ENCODE data around the gene PREX1.

The PREX1 gene

GRCh38 chr20:48681873-48682426 lies 145.8 kb downstream of the PREX1 start:
- no peak for DNase-seq (ENCODE audit: extremely low read depth, insufficient read length)
- no peaks in the 10 kb centered on the region for H3K27me3 ChIP-seq (replicated peaks; ENCODE audit: control insufficient read depth, insufficient read depth, low read length)
- TF ChIP-seq CTCF (IDR thresholded peaks at IDR 0.05; ENCODE audit: insufficient read depth, low read length, poor library complexity, severe bottlenecking) = no peak
- H3K4me3 ChIP-seq (replicated peaks; ENCODE audit: low read depth, low read length) = no peak overlapping the region
- peaks cover 54% of the 10 kb centered on the region for H3K36me3 ChIP-seq (ENCODE audit: control insufficient read depth, insufficient read depth, low read length)

DNA sequence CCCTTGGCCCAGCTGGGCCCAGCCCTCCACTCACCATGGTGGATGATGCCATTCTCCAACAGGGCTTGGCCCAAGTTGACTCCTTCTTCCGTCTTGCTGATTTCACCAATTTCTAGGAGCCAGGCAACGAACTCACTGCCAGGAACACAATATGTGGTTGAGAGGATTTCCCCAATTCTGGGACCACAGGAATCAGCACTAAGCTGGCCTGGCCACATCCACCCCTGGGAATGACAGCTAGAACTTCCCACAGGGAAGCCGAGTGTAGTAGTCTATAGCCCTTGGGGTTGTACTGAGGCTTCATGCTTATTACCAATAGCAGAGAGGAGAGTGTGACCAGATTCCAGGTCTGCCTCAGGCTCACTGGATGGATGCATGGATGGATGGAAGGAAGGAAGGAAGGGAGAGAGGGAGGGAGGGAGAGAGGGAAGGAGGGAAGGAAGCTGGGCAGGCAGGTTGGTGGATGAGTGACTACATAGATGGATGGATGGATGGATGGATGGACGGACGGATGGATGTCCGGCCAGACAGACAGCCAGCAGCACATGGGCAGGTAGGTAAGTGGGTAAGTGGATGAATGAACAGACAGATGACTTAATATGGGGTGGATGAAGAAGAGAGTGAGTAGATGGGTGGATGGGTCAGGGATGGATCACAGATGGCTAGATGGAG lies 146.5 kb downstream of the PREX1 start:
- H3K27me3 ChIP-seq (replicated peaks; ENCODE audit: control insufficient read depth, insufficient read depth, low read length) = no peaks in the 10 kb centered on the region
- DNase-seq (ENCODE audit: extremely low read depth, insufficient read length) = no peak
- H3K4me3 ChIP-seq (replicated peaks; ENCODE audit: low read depth, low read length) = no peak overlapping the region
- no peak for TF ChIP-seq CTCF (IDR thresholded peaks at IDR 0.05; ENCODE audit: insufficient read depth, low read length, poor library complexity, severe bottlenecking)
- H3K36me3 ChIP-seq (ENCODE audit: control insufficient read depth, insufficient read depth, low read length) = peaks cover 56% of the 10 kb centered on the region

DNA sequence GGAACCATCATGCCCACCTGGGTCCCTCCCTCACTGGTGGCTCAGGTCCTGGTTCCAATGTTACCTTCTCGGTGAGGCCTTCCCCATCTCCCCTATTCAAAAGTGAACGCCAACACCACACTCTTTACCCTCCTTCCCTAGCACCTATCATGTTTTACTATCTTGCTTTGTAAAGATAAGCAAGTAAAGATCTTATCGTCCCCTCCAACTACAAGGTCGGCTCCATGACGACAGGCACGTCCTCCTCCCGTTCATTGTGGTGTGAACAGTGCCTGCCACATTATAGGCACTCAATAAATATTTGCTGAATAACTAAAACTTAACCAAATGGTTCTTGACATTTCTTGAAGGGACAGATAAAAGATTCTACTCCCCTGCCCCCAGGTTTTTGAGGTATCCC lies 147.1 kb downstream of the PREX1 start:
- Histone ChIP-seq H3K27me3 (replicated peaks; ENCODE audit: control insufficient read depth, insufficient read depth, low read length) (no peaks in the 10 kb centered on the region), H3K36me3 (ENCODE audit: control insufficient read depth, insufficient read depth, low read length) (peaks cover 55% of the 10 kb centered on the region), H3K4me3 (replicated peaks; ENCODE audit: low read depth, low read length) (no peak overlapping the region)
- DNase-seq (ENCODE audit: extremely low read depth, insufficient read length) = no peak
- no peak for TF ChIP-seq CTCF (IDR thresholded peaks at IDR 0.05; ENCODE audit: insufficient read depth, low read length, poor library complexity, severe bottlenecking)

- peaks cover 54% of the 10 kb centered on the region for H3K36me3 ChIP-seq (ENCODE audit: control insufficient read depth, insufficient read depth, low read length)
- H3K4me3 ChIP-seq (replicated peaks; ENCODE audit: low read depth, low read length) = no peak overlapping the region
- no peaks in the 10 kb centered on the region for H3K27me3 ChIP-seq (replicated peaks; ENCODE audit: control insufficient read depth, insufficient read depth, low read length)
- TF ChIP-seq CTCF (IDR thresholded peaks at IDR 0.05; ENCODE audit: insufficient read depth, low read length, poor library complexity, severe bottlenecking) = no peak
- DNase-seq (ENCODE audit: extremely low read depth, insufficient read length) = peak; percentile 49
Measured at GRCh38 chr20:48679599-48679998, 148.2 kb downstream of the PREX1 start.

DNA sequence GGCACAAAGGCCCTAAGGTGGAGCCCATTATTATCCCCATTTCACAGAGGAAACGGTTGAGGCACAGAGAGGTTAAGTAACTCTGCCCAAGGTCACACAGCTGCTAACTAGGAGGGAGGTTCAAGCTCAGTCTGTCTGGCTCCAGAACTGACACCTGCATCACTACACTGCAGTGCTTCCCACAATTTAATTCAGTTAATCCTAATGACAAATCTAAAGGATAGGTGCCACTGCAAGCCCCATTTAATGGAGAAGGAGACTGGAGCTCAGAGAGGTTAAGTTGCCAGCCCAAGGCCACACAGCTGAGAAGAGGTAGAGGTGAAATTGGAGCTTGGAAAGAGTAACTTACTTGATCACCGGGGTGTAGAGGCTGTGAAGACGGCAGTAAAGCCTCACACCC lies 148.8 kb downstream of the PREX1 start:
- TF ChIP-seq CTCF (IDR thresholded peaks at IDR 0.05; ENCODE audit: insufficient read depth, low read length, poor library complexity, severe bottlenecking) = no peak
- H3K36me3 ChIP-seq (ENCODE audit: control insufficient read depth, insufficient read depth, low read length) = peaks cover 48% of the 10 kb centered on the region
- no peaks in the 10 kb centered on the region for H3K27me3 ChIP-seq (replicated peaks; ENCODE audit: control insufficient read depth, insufficient read depth, low read length)
- H3K4me3 ChIP-seq (replicated peaks; ENCODE audit: low read depth, low read length) = no peak overlapping the region
- DNase-seq (ENCODE audit: extremely low read depth, insufficient read length) = no peak
